HuH-7.5 (cell line): ENCODE data around the gene GAL.

ENCODE experiments used
- DNase-seq: peaks from one replicate; pipeline ENCODE4 v3.0.0; 2011; ENCODE audit warnings: low spot score

GAL gene

GRCh38 chr11:68709062-68709461 lies 24.7 kb downstream of the GAL start:
- no peak for DNase-seq

- DNase-seq, result no peak
Measured at GRCh38 chr11:68710409-68710808, 26.1 kb downstream of the GAL start.

- no peak for DNase-seq
Measured at GRCh38 chr11:68711114-68711513, 26.8 kb downstream of the GAL start.

- DNase-seq, result no peak
Measured at GRCh38 chr11:68714060-68714856, 29.9 kb downstream of the GAL start.

- no peak for DNase-seq
Measured at GRCh38 chr11:68715456-68716122, 31.2 kb downstream of the GAL start.

- no peak for DNase-seq
Measured at GRCh38 chr11:68721075-68721474, 36.7 kb downstream of the GAL start.

GRCh38 chr11:68722143-68722542 lies 37.8 kb downstream of the GAL start:
- DNase-seq, result no peak

- no peak for DNase-seq
Measured at GRCh38 chr11:68724293-68724692, 39.9 kb downstream of the GAL start.

GRCh38 chr11:68727783-68728182 lies 43.4 kb downstream of the GAL start:
- DNase-seq, result no peak

- DNase-seq, result no peak
Measured at GRCh38 chr11:68734111-68734510, 49.8 kb downstream of the GAL start.

GRCh38 chr11:68735125-68735524 lies 50.8 kb downstream of the GAL start:
- no peak for DNase-seq

GRCh38 chr11:68735646-68736045 lies 51.3 kb downstream of the GAL start:
- no peak for DNase-seq
